HL-60 (cell line): ENCODE results near the gene PCOLCE2.

ENCODE experiments used
- CTCF ChIP-seq: IDR thresholded peaks from one replicate; pipeline ENCODE4 v1.5.1; 2011; ENCODE audit warnings: low read length, control low read depth, inconsistent platforms; ENCODE audit not compliant: insufficient read depth
- GABPA ChIP-seq: IDR thresholded peaks from 2 replicates; pipeline ENCODE4 v1.6.1; 2012; ENCODE audit warnings: low read depth
- POLR2AphosphoS5 ChIP-seq: IDR thresholded peaks from 2 replicates; pipeline ENCODE4 v1.6.1; 2012; ENCODE audit warnings: low read depth

GRCh38 chr3:142863010-142863817 lies 25.7 kb downstream of the PCOLCE2 start:
- TF ChIP-seq CTCF: no peak
- TF ChIP-seq POLR2AphosphoS5: no peak
- no peak for TF ChIP-seq GABPA
